Activated naive CD4-positive, alpha-beta T cell treated with Interleukin-2 at 50 U/mL for 16 hours (primary cell): Measurements from ENCODE around the gene TNFRSF4.

ENCODE experiments used
- DNase-seq: peaks from one replicate; pipeline ENCODE4 v3.0.0-alpha.2; 2020

The TNFRSF4 gene

GRCh38 chr1:1232208-1232795 is 18.3 kb upstream of the TNFRSF4 start, which contains the start of gene B3GALT6:
TSS of gene B3GALT6 (plus strand) at chr1:1232237. CDS start at chr1:1232279, 42 bp downstream.
- no peak for DNase-seq

DNA sequence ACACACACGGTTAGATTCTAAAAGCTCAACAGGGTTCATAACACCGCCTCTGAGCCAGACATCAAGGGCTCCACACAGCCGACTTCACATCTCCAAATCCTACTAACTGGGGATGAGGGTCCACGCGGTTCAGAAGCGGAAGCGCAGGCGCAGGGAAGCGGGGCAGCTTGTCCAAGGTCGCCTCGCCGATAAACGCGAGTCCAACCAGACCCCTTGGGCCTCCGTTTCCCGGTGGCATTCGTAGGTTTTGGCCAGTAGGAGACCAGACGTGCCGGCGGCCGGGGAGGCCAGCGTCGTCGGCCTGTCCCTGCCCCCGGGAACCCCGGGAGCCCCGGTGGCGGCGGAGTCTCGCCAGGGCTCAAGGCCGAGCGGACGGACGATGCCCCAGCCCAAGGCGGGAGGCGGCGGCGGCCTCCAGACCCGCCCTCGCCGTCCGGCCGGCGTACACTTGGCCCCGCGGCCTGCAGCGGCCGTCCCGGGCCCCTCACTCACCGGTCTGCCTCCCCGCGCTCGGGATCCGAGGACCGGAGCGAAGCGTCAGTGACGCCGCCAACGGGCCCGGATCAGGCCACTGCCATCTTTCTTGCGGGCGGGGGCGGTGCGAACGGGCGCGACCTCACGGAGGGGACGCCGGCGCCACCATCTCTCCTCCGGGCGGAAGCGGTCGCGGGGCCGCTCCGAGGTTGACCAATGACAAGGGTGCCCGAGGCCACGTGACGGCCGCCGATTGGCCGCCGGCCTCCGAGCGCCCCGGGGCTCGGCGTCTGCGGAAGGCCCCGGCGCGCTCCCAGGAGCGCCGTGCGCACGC is 17.7 kb upstream of the TNFRSF4 start, which contains the start of gene SDF4:
SDF4 (minus strand) TSS at position 602 of the 808 bp plus-strand sequence. CDS start 3,229 bp downstream, outside the sequence.
- DNase-seq: peak; percentile 97

DNA sequence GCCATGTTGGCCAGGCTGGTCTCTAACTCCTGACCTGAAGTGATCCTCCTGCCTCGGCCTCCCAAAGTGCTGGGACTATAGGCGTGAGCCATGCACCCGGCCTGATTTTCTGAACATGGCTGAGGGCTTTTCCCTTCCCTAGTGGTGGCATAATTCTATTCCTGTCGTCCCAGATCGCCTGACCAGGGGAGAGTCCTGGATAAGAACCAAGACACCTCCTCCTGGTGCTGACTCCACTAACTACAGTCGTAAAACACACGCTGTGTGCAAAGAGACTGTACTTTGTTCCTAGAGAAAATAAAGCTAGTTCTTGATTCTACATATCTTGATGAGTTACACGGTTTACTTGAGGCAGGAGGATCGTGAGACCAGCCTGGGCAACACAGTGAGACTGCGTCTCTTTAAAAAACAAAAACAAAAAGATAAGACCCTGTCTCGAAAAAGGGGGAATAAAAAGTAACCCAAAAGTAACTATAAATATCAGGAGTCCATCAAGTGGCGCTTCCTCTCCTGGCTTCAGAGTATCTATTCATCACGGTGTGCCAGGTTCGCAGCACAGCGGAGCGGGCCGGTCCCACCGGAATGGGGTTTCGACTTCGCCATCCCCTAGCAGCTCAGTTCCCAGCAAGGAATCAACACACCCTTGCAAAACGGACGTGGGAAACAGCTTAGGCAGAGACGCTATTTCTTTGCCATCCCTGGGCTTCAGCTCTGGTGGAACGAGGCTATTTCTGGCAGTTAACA is 16.9 kb upstream of the TNFRSF4 start:
- no peak for DNase-seq

DNA sequence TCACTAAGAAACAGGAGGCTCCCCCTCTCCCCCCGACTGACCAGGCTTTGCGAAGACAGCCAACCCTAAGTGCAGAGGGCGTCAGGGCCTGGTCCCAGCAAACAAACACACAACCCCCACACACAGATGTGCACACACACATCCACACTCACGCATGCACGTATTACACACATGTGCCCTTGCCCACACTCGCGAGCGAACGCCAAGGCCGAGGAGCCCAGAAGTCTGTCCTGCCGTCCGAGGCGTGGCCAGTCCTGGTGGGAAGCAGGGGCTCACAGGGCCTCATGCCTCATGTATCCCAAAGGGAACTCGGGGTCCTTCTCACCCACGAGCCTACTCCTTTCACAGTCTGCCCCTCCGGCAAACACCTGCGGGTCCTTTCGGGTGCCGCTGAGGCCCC is 15.8 kb upstream of the TNFRSF4 start:
- DNase-seq: no peak

GRCh38 chr1:1228596-1229321 is 14.8 kb upstream of the TNFRSF4 start:
- DNase-seq: no peak

GRCh38 chr1:1228187-1228586 is 14.2 kb upstream of the TNFRSF4 start:
- no peak for DNase-seq

DNA sequence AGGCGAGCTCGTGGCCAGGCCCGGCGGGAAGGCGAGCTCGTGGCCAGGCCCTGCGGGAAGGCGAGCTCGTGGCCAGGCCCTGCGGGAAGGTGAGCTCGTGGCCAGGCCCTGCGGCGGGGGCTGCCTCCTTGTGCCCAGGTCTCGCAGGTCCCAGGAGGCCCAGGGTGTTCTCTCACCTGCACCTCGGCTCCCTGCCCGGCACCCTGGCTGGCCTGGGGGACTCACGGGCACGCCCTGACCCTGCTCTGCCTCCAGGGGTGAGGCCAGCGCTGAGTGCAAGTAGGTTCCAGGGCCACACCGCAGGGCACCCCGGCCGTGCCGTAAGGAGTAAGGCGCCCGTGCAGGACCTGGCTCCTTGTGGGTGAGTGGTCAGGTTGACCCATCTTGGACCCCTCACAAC is 13.4 kb upstream of the TNFRSF4 start:
- DNase-seq: no peak

GRCh38 chr1:1226566-1227362 is 12.8 kb upstream of the TNFRSF4 start:
- no peak for DNase-seq

GRCh38 chr1:1225913-1226312 is 12.0 kb upstream of the TNFRSF4 start:
- DNase-seq: no peak

GRCh38 chr1:1225238-1225845 is 11.4 kb upstream of the TNFRSF4 start:
- DNase-seq: no peak

- DNase-seq: no peak
These were observed 9.9 kb upstream of the TNFRSF4 start for GRCh38 chr1:1223891-1224290.

DNA sequence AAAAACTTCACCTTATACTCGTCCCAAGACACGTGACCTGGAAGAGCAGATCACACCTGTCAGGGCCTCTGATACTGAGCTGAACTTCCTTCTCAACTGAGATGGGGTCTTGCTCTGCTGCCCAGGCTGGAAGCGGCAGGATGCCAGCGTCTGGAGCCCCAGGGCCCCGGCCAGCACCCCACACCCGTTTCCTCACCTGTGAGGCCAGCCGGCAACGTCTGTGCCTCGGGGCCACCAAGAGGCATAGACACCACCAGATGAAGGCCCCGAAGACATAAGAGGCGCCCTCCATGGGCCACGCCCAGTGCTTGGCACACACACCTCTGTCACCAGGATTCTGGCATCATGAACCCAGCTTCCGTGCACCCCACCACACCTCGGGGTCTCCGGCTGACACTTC is 9.4 kb upstream of the TNFRSF4 start:
- no peak for DNase-seq

- DNase-seq: no peak
These were observed 8.7 kb upstream of the TNFRSF4 start for GRCh38 chr1:1222575-1223225.

DNA sequence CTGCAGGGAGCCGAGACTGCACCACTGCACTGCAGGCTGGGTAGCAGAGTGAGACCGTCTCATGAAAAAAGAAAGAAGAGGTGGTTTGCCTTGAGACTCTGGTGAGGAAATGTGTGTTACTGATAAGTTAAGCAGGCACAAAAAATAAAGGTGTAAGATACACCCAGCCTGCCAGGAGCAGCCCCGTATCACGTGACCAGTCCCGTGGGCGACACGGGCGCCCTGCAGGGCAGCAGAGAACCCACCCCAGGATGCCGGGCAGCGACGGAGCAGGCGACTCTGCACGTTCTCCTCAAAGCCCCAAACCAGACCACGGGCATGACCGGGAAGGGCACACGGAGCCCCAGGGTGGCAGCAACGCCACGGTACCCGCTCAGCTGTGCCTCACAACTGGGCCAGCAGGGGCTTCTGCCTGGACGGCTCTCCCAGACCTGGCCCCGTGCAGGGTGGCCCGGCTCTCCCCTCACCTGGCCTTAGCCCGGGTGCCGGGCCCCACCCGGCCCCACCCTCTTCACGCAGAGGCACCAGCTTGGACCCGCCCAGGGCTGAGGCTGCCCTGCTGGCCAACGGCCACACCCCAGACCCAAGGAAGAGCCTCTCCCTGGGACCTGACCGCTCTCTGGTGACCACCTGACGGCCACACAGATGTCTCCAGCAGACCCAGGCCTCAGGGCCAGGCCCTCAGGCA is 8.1 kb upstream of the TNFRSF4 start:
- no peak for DNase-seq

- no peak for DNase-seq
These were observed 6.2 kb upstream of the TNFRSF4 start for GRCh38 chr1:1220197-1220596.

- peak; percentile 73 for DNase-seq
These were observed 5.4 kb upstream of the TNFRSF4 start for GRCh38 chr1:1219341-1219740.

GRCh38 chr1:1218524-1219200 is 4.7 kb upstream of the TNFRSF4 start:
- no peak for DNase-seq

GRCh38 chr1:1217621-1218523 is 3.9 kb upstream of the TNFRSF4 start:
- DNase-seq: peak; percentile 72
